Measurements from ENCODE around the gene RHOBTB3. TPM values are rescaled to one million over a fixed set of nuclear protein-coding genes. Genes with fewer than 3 reads are reported as not detected.

RHOBTB3 gene
- total and polyA plus RNA-seq, 10 of the 15 experiments (the other 5 are each of a cell fraction or from before 2014, with no cell fraction given) = 3.6 to 42.8 (median 8.4) TPM

DNA sequence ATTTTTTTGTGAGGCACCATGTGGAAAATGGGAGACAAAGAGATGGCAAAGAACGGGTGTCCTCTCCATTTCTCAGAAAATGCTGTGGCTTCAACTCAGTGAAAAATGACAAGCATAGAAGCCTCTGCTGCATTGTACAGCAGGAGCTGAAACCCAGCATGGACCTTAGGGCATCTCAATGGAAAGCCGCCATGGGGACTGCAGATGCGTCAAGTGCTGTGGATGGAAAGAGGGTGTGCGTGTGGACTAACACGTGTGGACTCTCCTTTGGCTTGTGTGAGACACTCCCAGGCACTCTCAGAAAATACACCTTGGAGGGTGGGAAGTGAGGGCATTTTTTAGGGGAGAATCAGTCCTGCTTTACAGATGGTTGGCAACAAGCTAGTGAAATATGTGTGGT is 93.6 kb downstream of the RHOBTB3 start:
- peaks cover 29% of the 10 kb centered on the region for H3K79me2 ChIP-seq (ENCODE audit: control insufficient read depth, insufficient read depth, low read length)
- H2AFZ ChIP-seq (ENCODE audit: control insufficient read depth, low read depth, low read length) = peak overlapping the region; percentile 83
- H3K27me3 ChIP-seq (replicated peaks in 1 of 2; ENCODE audit: control insufficient read depth in 2 of 2, insufficient read depth in 2 of 2, low read length in 1 of 2) = no peaks in the 10 kb centered on the region
- BruUV-seq (replicated peaks) = no TSS peak
- H3K9me3 ChIP-seq (replicated peaks; ENCODE audit: control insufficient read depth, insufficient read depth, low read length) = no peaks in the 10 kb centered on the region
- no peaks in the 10 kb centered on the region for H3K36me3 ChIP-seq (ENCODE audit: control insufficient read depth in 2 of 2, insufficient read depth in 2 of 2, low read length in 1 of 2)
- in situ Hi-C loops (cut with MboI) = no loop called here
- peaks cover 18% of the 10 kb centered on the region for H3K4me1 ChIP-seq (ENCODE audit: control insufficient read depth, insufficient read depth, low read length)
- H4K20me1 ChIP-seq (ENCODE audit: control insufficient read depth, insufficient read depth) = no peaks in the 10 kb centered on the region
- ChIA-PET CTCF (interaction anchor here (1.1 to 11.4 kb wide), 5 partner anchors 14 to 42 kb away, joined by 4 to 145 read pairs (median 57); no protein-coding TSS in a partner anchor), SMC1A (ENCODE audit: uncharacterized antibody, unreplicated experiment) (interaction anchor here (2.2 to 15.2 kb wide), 6 partner anchors 10 to 94 kb away, joined by 7 to 320 read pairs (median 42); partner anchors contain the start of gene RHOBTB3), POLR2A (interaction anchor here (0.6 to 10.1 kb wide), 7 partner anchors 8 to 753 kb away, joined by 3 to 153 read pairs (median 5); no protein-coding TSS in a partner anchor), RAD21 (ENCODE audit: unreplicated experiment) (interaction anchor here (1.6 to 12.7 kb wide), 4 partner anchors 15 to 98 kb away, joined by 8 to 186 read pairs (median 80); no protein-coding TSS in a partner anchor)
- H3K9ac ChIP-seq (ENCODE audit: control insufficient read depth, insufficient read depth, low read length) = no peak overlapping the region
- DNase-seq (ENCODE audit: low read depth, low spot score) (no peak), FAIRE-seq (no peak), ATAC-seq (no peak)
- H3K27ac ChIP-seq (ENCODE audit: control insufficient read depth, insufficient read depth) = peak overlapping the region; percentile 86
- H3K4me2 ChIP-seq (ENCODE audit: control insufficient read depth, insufficient read depth) = no peak overlapping the region; the same call in 1 of the 2 replicates
- 87% methylated on average over 5 of the region's 5 CpGs for WGBS (ENCODE audit: insufficient coverage, insufficient replicate concordance, low lambda C conversion rate, missing lambda C conversion rate)
- H3K4me3 ChIP-seq = no peak overlapping the region
- intact Hi-C loops (cut with micrococcal nuclease; ENCODE audit: unreplicated experiment) = loop anchor here (1.0 to 5.0 kb wide), 2 partner anchors 10 to 92 kb away; partner anchors contain the start of gene RHOBTB3
- TF ChIP-seq HCFC1 (IDR thresholded peaks at IDR 0.05; ENCODE audit: low read length) (no peak), ZNF384 (IDR thresholded peaks at IDR 0.05; ENCODE audit: borderline replicate concordance, low read depth, low read length) (no peak), YY1 (IDR thresholded peaks at IDR 0.05; ENCODE audit: low read depth, low read length) (no peak), MXI1 (IDR thresholded peaks at IDR 0.05; ENCODE audit: low read depth, low read length) (no peak), TAF1 (IDR thresholded peaks at IDR 0.05; ENCODE audit: borderline replicate concordance, low read depth, low read length) (no peak)
- TF ChIP-seq, protein P1, sequence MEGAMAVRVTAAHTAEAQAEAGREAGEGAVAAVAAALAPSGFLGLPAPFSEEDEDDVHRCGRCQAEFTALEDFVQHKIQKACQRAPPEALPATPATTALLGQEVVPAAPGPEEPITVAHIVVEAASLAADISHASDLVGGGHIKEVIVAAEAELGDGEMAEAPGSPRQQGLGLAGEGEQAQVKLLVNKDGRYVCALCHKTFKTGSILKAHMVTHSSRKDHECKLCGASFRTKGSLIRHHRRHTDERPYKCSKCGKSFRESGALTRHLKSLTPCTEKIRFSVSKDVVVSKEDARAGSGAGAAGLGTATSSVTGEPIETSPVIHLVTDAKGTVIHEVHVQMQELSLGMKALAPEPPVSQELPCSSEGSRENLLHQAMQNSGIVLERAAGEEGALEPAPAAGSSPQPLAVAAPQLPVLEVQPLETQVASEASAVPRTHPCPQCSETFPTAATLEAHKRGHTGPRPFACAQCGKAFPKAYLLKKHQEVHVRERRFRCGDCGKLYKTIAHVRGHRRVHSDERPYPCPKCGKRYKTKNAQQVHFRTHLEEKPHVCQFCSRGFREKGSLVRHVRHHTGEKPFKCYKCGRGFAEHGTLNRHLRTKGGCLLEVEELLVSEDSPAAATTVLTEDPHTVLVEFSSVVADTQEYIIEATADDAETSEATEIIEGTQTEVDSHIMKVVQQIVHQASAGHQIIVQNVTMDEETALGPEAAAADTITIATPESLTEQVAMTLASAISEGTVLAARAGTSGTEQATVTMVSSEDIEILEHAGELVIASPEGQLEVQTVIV (IDR thresholded peaks at IDR 0.05; ENCODE audit: borderline replicate concordance, partially characterized antibody) = no peak
- TF ChIP-seq, protein P2, sequence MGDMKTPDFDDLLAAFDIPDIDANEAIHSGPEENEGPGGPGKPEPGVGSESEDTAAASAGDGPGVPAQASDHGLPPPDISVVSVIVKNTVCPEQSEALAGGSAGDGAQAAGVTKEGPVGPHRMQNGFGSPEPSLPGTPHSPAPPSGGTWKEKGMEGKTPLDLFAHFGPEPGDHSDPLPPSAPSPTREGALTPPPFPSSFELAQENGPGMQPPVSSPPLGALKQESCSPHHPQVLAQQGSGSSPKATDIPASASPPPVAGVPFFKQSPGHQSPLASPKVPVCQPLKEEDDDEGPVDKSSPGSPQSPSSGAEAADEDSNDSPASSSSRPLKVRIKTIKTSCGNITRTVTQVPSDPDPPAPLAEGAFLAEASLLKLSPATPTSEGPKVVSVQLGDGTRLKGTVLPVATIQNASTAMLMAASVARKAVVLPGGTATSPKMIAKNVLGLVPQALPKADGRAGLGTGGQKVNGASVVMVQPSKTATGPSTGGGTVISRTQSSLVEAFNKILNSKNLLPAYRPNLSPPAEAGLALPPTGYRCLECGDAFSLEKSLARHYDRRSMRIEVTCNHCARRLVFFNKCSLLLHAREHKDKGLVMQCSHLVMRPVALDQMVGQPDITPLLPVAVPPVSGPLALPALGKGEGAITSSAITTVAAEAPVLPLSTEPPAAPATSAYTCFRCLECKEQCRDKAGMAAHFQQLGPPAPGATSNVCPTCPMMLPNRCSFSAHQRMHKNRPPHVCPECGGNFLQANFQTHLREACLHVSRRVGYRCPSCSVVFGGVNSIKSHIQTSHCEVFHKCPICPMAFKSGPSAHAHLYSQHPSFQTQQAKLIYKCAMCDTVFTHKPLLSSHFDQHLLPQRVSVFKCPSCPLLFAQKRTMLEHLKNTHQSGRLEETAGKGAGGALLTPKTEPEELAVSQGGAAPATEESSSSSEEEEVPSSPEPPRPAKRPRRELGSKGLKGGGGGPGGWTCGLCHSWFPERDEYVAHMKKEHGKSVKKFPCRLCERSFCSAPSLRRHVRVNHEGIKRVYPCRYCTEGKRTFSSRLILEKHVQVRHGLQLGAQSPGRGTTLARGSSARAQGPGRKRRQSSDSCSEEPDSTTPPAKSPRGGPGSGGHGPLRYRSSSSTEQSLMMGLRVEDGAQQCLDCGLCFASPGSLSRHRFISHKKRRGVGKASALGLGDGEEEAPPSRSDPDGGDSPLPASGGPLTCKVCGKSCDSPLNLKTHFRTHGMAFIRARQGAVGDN (IDR thresholded peaks at IDR 0.05) = no peak
- TF ChIP-seq, protein P3, sequence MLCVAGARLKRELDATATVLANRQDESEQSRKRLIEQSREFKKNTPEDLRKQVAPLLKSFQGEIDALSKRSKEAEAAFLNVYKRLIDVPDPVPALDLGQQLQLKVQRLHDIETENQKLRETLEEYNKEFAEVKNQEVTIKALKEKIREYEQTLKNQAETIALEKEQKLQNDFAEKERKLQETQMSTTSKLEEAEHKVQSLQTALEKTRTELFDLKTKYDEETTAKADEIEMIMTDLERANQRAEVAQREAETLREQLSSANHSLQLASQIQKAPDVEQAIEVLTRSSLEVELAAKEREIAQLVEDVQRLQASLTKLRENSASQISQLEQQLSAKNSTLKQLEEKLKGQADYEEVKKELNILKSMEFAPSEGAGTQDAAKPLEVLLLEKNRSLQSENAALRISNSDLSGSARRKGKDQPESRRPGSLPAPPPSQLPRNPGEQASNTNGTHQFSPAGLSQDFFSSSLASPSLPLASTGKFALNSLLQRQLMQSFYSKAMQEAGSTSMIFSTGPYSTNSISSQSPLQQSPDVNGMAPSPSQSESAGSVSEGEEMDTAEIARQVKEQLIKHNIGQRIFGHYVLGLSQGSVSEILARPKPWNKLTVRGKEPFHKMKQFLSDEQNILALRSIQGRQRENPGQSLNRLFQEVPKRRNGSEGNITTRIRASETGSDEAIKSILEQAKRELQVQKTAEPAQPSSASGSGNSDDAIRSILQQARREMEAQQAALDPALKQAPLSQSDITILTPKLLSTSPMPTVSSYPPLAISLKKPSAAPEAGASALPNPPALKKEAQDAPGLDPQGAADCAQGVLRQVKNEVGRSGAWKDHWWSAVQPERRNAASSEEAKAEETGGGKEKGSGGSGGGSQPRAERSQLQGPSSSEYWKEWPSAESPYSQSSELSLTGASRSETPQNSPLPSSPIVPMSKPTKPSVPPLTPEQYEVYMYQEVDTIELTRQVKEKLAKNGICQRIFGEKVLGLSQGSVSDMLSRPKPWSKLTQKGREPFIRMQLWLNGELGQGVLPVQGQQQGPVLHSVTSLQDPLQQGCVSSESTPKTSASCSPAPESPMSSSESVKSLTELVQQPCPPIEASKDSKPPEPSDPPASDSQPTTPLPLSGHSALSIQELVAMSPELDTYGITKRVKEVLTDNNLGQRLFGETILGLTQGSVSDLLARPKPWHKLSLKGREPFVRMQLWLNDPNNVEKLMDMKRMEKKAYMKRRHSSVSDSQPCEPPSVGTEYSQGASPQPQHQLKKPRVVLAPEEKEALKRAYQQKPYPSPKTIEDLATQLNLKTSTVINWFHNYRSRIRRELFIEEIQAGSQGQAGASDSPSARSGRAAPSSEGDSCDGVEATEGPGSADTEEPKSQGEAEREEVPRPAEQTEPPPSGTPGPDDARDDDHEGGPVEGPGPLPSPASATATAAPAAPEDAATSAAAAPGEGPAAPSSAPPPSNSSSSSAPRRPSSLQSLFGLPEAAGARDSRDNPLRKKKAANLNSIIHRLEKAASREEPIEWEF (IDR thresholded peaks at IDR 0.05; ENCODE audit: insufficient replicate concordance, low read depth, low read length) = no peak
